GM19328 (cell line): Measurements from ENCODE around the gene DUSP5.
A peak's percentile ranks its signal among the peaks of the same experiment; 100 is the strongest.

Experiments used
- ATAC-seq: cut with Tn5 transposase; IDR thresholded peaks from one replicate; pipeline ENCODE4 v1.9.1; 2021; ENCODE audit warnings: mild to moderate bottlenecking, moderate library complexity; ENCODE audit not compliant: unreplicated experiment

DUSP5 gene

DNA sequence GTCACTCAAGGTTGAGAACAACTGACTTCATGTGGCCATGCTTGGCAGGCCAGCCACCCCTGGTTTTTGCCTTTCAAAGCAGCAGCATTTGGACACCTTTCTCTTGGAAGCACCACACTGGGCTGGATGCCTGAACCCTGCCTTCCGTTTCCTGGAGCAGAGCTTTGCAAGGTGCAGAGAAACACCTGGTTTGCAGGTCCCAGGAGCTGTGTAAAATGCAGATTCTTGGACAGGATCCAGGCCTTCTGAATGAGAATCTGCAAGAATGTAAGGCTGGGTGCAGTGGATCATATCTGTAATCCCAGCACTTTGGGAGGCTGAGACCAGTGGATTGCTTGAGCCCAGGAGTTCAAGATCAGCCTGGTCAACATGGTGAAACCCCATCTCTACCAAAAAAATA, 18.0 kb upstream of the DUSP5 start:
- no peak for ATAC-seq

DNA sequence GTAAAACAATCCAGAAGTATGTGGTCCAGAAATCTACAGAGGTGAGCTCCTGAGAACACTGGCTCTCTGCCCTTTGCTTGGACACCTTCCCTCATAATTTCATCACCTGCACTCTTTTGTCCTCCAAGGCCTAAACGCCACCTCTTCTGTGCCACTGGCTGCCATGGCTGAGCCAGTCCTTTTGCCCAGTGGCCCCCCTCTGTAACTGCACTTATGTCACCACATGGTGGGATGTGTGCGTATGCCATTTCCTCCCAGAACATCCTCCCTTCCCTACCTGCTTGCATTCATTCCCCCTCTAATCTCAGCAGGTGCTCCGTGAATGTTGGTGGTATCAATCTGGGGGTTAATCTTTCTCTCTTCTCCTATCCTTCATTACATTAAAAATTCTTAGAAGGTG, 17.3 kb upstream of the DUSP5 start:
- no peak for ATAC-seq

DNA sequence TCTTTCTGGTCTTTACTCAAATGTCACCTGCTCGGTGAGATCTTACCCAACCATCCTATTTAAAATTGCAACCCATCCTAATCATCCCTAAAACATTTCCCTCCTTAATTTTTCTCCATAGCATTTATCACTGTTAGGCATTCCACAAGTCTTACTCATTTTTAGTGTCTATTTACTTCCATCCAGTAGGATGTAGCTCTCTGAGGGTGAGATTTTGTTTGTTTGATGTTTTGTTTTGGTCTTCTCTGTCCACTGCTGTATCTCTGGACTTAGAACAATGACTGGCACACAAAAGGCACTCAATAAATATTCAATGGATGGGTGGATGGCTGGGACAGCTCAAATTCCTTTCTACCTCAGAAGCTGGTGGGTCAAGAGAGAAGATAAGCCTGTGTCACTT, 15.8 kb upstream of the DUSP5 start:
- ATAC-seq, result no peak

DNA sequence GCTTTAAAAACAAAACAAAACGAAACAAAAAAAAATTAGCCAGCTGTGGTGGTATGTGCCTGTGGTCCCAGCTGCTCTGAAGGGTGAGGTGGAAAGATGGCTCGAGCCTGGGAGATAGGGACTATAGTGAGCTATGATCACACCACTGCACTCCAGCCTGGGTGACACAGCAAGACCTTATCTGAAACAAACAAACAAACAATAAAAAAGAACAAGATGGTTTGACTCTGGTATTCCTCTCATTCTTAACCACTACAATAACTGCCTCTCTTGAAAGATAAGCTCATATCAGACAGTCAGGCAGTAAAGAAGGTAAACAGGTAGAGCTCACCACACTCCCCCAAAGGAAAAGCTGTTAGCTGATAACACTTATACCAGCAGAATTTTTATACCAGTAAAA, 14.1 kb upstream of the DUSP5 start:
- no peak for ATAC-seq

DNA sequence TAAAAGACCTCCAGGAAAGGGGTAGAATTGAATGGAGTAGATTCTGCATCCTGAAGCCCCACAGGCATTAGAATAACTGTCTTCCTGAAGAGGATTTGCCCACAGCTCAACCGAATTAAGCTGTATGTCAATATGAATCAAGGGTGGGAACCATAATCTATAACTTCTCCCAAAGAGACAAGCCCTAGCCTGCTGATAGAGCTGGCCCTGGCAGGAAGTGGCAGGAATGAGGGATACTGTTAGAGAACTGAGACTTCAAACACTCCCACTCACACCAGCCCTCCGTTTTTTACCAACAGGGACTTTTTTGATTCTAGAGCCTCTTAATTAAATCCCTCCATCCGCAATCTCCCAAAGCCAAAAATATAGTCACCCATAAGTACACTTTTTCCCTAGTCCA, 12.2 kb upstream of the DUSP5 start:
- no peak for ATAC-seq

DNA sequence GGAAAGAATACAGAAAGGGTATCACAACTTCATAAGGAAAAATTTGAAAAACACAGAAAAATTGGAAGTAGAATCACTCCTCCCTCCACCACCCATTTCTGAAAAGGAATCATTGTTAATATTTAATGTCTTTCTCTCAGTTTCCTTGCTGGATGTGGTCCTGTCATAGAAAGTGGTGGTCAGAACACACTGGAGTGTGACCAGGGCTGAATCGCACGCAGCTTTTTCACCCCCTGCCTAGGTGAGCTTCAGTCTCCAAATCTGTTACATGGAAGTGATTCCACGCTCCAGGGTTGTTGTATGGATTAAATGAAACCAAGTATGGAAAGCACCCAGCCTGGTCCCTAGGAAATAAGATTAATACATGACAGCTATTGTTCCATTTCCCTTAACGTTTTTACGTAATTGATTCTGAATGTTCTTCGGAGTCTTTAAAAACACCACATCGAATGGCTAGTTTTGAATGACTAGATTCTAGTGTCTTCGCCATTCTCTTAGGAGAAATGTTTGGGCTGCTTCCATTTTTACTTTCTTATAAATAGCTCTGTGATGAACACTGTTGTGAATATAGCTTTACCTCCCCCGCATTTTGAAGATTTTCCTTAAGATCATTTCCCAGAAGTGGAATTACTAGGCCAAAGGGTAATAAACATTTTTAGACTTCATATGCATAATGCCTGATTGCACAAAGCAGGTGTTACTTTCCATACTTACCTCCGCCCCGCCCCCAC, 10.9 kb upstream of the DUSP5 start:
- no peak for ATAC-seq

DNA sequence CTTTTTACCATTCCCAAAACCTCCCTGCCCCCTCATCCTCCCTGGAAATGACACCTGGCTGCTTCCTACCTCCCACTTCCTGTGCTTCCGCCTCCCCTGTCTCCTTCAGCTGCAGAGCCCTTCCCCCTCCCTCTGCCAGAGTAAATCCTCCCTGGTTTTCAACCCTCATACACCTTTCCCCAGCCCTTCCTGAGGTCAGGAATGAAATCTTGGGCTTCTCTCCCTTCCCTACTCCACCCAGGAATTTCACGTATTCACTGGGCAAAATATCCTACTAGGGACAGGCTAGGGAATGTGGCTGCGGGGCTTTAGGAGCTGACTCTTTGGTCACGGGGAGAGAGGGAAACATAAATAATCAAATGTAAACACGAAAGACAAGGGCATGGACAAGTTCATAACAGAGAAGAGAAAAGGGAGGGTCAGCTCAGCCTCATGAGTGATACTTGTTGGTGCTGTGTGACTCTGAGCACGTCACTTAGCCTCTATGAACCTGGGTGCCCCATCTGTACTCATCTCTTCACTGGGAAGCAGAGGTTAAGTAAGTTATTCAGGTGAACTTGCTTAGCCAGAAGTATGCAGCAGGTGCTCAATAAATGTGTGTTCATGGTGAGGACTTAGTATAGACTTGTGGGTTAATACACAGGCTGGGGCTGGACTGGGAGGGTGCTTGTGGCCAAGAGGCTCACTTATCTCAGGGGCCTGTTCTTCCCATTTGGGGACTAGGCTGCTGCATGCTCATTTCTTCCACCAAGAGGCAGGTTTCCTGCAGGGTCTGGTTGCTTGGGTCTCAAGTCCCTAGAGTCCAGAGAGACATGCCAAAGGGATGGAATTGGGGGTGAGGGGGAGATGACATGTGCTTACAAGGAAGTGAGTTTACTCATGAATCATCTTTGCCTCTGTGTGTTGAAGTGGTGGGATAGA, 10.0 kb upstream of the DUSP5 start:
- ATAC-seq, result no peak

DNA sequence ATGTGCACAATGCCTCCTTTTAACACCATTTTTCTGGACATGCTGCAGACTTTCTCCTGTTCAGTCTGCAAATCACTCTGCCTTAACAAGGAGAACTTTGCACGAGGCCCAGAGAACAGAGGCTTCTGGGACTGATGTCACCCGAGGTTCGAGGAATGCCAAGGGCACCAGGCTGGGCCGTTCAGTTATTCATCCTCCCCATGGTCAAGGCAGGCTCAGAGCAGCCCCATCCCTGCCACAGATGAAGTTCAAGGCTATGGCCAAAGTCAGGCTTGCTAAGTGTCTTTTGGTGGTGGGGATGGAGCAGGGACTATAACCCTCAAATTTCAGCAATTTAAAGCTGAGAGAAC, 9.4 kb upstream of the DUSP5 start:
- no peak for ATAC-seq

DNA sequence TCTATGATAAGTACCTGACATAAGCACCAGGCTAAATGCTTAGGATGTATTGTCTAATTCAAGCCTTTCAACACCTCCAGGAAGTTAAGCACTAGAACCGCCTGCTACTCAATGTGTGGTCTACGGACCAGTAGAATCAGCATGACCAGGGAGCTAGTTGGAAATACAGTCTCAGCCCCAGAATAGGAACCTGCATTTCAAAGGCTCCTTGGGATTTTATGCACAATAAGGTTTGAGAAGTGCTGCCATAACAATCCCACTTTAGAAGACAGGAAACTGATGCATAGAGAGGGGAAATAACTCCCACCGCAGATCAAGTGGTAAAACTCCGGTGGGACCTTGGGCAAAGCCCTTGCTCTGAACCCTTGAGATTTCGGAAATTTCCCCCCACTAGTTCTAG, 8.8 kb upstream of the DUSP5 start:
- ATAC-seq, result no peak

DNA sequence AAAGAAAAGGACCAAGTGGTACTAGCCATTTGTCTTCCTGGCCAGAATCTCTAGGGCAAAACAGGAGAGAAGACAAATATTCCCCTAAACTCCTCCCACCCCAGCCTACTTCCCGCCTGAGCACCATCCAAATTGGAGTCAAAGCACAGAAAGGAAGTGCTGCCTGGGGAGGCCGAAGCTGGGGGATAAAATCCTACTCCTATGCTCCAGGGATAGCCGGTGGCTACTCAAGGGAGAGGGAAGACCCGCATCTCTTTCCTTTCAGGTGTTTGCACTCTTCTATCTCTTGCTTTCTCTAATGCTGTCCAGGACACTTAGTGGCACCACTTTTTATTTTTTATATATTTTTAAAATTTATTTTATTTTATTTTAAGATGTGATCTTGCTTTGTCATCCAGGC, 7.1 kb upstream of the DUSP5 start:
- no peak for ATAC-seq

DNA sequence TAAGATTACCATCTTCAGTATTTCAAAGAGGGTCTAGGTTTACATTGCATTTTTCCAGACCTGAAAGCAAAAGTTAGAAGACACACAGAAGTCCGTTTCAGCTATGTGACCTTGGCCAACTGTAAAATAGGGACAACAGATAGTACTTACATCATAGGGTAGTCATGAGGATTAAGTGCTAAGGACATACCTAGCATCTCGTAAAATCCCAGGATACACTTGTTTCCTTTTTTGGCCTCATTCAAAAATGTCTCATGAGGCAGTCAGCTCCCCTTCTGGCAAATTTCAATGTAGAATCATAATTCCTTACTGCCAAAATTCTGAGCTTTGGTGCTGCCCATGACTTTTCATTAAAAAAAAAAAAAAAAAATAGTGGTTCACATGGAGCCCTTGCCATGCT, 6.4 kb upstream of the DUSP5 start:
- ATAC-seq, result no peak

DNA sequence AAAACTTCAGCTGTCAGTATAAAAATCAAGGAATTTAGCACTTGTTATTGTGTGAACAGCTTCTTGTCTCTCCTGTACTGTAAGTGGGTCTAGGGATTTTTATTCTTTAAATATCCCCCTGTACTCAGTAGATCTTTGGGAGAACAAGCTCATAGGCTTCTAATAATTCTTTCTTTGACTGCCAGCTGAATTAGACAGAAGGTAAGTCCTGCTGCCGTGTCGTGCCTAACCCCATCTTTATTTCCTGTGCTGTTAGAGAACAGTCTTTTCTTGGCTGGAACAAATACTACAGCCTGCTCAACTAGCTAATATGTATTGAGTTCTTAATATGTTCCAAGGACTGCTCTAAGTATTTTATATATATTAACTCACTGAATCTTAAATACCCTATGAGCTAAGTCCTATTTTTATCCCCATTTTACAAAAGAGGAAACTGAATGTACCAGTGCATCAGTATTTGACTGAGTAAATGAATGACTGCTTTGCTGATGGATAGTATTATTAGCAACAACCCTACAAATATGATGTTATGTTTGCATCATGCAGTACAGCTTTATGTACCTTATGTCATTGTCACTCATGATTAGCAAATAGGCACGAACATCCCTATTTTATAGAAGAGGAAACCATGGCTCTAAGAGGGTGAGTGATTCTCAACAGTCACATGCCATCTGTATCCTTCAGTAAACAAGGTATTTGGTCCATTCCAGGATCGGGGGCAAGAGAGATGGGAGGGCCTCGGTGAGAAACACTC, 5.5 kb upstream of the DUSP5 start:
- ATAC-seq, result no peak

DNA sequence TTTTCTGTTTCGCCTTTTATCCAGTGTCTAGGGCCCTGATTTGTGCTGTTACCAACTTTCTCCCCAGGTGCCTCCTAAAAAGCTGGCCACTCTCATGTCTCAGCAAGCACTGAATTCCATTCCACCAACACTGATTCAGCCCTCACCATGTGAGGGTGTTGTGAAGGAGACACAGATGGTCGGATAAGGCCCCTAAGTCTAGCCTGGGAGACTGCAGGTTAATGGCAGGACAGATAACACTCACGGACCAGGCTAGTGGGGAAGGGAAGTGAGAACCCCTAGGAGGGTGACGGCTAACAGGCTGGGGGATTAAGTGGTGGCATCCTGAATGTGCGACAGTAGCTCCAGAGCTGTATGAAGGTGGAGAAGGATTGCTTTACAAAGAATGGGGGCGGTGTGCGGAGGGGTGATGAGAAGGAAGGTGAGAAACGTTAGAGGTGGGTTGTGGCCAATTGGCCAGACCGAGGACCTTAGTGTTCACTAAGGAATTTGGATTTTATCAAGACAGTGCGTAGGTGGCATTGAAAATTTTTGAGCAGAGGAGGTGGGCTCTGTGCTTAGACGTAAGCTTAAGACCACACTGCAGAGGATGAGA, 3.8 kb upstream of the DUSP5 start:
- no peak for ATAC-seq

DNA sequence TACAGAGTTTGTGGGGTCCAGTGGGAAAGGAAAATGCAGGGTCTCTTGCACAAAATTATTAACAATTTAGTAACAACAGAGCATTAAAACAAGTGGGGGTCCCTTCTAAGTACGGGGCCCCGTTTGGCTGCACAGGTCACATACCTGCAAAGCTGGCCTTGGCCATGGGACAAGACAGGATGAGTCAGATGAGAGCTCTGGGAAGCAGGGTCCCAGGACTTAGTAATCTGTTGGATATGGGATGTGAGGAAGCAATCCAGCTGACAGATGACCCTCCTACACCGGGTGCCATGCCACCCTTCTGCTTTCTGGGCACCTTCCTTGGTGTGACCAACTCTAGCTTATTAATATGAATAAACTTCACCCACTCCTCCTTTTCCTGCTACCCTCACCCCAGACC, 3.2 kb upstream of the DUSP5 start:
- ATAC-seq, result no peak

DNA sequence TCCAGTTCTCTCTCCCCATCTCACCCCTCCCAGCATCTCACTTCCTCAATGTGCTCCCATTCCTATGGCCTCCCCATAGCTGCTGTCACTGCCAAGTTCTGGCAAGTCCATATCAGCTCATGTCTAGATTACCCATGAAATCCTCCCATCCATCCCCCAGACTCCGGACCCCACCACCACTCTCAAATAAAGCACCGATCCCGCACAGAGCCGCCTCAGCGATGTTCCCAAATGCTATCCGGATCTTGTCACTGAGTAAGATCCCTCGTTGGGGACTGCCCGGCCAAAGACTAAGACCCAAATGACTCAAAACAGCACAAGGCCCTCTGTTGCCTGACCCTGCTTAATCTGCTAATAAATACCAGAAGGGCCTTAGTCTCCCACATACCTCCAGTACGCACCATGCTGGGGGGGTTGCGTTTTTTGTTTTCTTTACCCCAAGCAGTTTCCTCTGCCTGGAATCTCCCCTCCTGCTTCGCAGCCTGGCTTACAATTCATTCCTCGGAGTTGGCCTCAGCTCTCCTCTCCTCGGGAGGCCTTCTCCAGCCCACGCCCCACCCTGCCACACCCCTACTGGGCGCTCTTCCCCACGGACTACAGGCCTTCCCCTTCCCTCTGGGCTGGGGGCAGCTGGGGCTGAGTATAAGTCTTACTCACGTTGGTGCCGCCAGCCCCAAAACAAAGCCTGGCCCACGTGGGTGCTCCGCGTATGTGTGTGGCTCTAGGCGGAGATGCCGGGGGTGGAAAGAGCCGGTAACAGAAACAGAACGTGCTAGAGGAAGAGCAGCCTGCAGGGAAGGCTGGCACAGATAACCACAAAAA, 1.8 kb upstream of the DUSP5 start:
- ATAC-seq, result no peak

DNA sequence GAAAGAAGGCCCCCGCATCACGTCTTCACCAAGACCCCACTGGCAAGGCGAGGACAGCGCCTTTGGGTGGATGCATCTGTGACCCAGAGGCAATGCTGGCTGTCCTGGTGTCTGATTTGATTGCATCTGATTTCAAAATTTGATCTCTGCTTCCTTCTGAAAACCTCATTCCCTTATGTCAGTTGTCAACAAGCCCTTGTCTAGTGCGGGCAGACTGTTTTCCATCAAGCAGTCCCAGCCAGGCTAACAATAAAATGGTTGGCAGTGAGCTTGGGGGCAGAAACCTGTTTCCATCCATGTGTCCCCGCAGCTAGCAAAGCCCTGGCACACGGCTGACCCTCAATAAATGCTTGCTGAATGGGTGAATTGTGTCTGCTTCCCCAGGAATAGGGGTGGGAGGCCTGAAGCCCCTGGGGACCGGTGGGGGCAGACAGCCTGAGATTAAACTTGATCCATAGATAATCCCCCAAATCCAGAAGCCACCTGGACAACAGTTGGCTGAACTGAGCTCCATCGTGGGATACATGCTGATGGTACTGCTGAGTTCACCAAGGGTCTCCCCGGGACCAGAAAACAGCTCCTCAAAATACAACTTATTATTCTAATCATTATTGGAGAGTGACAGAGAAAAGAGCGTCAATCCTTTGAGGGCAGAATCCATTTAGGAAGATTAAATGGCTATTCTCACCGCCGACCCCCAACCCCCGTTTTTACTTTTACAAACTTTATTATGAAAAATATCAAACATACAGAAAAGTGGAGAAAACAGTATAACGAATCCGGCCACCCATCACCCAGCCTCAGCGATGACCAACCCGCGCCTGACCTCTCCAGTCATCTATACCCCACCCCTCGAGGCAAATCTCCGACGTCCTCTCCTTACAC, 912 bp upstream of the DUSP5 start:
- ATAC-seq, result no peak

DNA sequence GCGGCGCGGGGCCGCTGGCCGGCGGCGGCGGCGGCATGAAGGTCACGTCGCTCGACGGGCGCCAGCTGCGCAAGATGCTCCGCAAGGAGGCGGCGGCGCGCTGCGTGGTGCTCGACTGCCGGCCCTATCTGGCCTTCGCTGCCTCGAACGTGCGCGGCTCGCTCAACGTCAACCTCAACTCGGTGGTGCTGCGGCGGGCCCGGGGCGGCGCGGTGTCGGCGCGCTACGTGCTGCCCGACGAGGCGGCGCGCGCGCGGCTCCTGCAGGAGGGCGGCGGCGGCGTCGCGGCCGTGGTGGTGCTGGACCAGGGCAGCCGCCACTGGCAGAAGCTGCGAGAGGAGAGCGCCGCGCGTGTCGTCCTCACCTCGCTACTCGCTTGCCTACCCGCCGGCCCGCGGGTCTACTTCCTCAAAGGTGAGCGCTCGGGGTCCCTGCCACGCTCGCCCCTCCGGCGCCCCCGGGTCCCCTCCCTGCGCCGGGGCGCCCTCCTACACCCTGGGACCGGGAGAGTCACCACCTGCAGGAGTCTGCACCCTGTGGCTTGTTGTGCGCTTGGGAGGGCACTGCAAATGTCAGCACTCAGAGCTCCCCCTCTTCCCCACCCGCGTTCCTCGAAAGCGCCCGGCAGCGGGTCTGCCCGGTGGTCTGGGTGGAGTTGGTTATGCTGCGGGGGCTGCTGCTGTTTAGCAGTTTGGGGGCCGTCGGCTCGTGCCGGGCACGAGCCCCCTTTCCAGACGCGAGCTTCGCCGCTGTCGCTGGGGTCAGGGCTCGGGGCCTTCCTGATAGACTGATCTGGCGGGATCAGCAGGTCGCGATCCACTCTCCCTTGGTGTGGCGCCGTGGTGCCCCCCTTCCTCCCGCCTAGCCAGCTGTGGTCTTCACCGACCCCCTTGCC, 627 bp downstream of the DUSP5 start:
- peak; percentile 18 for ATAC-seq

DNA sequence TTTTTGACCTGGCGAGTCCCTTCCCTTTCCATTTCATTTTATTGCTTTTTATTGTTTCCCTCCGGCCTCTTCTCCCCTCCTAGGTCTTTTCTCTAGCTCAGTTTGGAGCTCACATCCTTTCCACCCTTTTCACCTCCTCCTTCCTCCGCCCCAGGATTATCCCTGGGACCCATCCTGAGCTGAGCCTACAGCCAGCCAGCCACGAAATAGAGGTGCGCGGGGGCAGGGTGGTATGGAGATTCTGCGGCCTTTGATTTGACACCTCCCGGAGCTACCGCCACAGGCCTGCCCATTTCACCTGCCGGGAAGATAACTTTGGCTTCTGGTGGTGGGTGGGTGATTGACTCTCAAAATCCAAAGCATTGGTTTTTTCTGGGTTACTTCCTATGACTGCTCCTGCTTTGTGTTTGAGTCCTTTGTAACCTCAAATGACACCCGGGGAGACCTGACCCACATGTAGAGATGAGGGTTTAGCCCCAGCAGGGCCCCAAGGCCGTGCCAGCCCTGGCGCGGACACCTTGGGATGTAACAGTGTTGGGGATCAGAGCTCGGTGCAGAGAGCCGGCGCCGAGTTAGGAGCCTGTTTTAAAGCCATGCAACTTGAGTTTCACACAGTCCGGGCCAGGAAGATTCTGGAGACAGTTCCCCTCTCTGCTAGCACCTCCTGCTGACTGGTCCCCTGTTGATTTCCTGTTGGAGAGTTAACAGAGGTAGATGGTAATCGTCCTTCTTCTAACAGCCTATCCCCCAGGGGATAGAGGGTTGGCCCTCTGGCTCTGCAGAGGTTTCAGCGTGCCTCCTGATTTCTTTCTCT, 1.5 kb downstream of the DUSP5 start:
- no peak for ATAC-seq
